Dermis lymphatic vessel endothelial cell (primary cell): Measurements from ENCODE around the gene ARHGEF11. TPM values are rescaled to one million over a fixed set of nuclear protein-coding genes. Genes with fewer than 3 reads are reported as not detected.

ENCODE experiments used
- total RNA-seq: library from RNA; depleted of rRNA; stranded (reverse); fragments of >200 nt; gene quantifications from 2 replicates; pipeline ENCODE4 v1.2.1, GENCODE V29; 2014

The ARHGEF11 gene, protein sequence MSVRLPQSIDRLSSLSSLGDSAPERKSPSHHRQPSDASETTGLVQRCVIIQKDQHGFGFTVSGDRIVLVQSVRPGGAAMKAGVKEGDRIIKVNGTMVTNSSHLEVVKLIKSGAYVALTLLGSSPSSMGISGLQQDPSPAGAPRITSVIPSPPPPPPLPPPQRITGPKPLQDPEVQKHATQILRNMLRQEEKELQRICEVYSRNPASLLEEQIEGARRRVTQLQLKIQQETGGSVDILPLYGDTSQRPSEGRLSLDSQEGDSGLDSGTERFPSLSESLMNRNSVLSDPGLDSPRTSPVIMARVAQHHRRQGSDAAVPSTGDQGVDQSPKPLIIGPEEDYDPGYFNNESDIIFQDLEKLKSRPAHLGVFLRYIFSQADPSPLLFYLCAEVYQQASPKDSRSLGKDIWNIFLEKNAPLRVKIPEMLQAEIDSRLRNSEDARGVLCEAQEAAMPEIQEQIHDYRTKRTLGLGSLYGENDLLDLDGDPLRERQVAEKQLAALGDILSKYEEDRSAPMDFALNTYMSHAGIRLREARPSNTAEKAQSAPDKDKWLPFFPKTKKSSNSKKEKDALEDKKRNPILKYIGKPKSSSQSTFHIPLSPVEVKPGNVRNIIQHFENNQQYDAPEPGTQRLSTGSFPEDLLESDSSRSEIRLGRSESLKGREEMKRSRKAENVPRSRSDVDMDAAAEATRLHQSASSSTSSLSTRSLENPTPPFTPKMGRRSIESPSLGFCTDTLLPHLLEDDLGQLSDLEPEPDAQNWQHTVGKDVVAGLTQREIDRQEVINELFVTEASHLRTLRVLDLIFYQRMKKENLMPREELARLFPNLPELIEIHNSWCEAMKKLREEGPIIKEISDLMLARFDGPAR (N-terminal part only)
- total RNA-seq = 19.6 and 26.1 TPM in 2 replicates

DNA sequence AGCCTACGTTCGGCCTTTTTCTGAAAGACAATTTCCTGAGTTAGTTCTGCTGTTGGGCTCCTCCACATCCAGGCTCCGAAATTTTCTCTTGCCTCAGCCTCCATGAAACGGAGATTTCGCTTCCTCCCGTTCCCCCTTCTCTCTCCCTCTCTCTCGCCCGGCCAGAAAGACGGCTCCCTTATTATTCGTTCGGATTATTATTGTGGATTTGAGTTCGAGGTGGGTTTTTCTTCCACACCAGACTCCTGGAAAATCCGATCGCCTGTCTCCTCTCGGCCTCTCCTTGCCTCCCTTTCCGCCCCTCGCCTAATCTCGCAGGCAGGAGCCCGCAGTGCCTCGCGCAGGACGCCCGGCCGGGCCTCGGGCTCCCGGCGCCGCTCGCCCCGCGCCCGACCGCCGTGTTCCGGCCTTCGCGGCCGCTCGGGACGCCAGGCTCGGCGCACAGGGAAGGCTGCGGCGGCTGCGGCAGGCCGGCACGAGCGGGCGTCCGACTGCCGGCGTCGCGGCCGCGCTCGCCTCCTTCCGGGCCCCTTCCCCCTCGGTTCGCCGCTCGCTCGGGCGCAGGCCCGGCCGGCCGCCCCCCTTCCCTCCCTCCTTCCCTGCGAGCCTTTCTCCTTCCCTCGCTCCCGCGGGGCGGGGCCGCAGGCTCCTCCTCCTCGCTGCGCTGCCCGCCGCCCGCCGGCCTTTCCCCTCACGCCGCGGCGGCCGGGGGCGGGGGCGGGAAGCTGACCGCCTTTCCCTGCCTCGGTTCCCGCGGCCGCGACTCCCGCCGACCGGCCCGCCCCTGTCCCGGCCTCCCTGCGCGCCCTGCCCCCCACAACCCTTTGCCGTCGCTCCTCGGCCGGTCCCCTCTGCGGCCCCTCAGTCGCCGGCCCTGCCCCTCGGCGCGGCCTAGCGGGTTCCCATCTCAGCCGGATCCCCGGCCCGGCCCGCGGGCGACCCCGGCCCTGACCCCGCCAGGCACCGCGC is at the start of gene ARHGEF11:
Gene ARHGEF11, minus strand, starts transcription at position 493 of the 969 bp plus-strand sequence. CDS start 1,412 bp downstream, outside the sequence.

DNA sequence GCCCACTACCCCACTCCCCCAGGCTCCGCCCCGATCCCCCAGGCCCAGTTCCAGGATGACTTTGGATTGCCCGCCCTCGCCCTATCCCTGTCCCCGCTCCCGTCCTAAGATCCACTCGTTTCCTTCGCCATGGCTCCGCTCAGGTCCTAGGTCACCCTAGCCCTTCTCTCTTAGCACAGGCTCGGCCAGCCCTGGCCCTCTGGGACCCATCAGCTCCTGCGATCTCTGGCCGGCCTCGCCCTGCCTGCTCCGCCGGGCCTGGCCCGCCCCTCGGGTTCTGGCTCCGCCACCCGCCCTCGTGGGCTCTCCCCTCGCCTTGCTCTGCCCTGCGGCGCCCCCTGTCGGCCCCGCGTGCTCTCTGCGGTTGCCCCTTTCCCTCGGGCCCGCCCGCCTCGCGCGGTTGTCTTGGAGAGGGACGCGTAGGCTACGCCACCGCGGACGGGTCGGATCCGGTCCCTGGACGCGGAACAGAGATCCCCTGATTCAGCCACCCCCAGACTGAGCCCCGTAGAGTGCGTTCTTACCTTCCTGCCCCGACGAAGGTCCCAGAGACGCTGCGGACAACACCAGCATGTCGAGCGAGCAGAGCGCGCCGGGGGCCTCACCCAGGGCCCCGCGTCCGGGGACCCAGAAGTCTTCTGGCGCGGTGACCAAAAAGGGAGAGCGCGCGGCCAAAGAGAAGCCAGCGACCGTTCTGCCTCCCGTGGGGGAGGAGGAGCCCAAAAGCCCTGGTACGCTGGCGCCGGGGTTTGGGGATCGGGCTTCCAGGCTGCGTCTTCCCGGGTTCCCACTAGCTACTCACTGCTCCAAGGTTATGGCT is 125.1 kb downstream of the ARHGEF11 start, which contains the start of gene LRRC71:
Gene LRRC71, plus strand, starts transcription at position 400 of the 820 bp plus-strand sequence. Its CDS starts 172 bp downstream, at position 572.

DNA sequence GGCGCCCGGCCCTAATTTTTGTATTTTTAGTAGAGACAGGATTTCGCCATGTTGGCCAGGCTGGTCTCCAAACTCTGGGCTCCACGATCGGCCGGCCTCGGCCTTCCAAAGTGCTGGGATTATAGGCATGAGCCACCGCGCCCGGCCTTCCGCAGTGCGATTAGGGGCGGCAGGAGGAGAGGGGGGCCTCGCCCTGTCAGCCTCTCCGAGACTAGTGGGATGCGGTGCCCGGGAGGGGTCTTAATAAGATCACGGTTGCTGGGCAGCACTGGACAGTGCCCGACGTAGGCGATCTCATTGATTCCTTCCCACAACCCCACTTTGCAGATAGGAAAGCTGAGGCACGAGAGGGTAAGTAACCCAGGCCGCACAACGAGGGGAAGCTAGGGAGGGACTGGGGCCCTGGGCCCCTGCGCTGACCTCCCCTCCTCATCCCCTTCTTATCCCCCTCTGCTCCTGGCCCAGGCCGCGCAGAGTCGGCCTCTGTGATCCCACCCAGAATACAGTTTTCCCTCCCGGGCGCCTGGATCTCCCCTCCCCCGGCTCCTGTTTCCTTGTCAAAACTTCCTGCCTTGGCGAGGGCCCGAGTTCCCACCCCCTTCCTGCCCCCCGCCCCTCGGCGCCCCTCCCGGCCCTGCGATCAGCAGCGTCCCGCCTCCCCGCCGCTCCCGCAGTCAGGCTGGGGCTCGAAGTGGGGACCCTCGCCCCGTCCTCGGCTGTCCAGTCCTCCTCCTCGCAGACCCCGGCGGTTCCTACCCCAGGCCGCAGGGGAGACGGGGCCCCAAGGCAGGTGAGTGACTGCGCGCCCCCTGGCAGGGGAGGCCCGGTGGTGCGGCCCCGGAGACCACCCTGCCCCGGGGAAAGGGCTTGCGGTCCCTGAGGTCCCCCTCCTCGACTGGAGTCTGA is 152.2 kb downstream of the ARHGEF11 start, which contains the start of gene PEAR1:
Gene PEAR1, plus strand, starts transcription at position 671 of the 906 bp plus-strand sequence. CDS start 10,209 bp downstream, outside the sequence.

Other genes with a start within 250 kb of the ARHGEF11 start
- gene SH2D2A, start 228.9 kb downstream of the ARHGEF11 start, total RNA-seq = not detected in 2 replicates
- not detected in 2 replicates for gene INSRR, start 186.6 kb downstream of the ARHGEF11 start, total RNA-seq
- gene NTRK1, start 184.9 kb downstream of the ARHGEF11 start, total RNA-seq = not detected in 2 replicates
- gene PEAR1, start 152.0 kb downstream of the ARHGEF11 start, total RNA-seq = 16.5 and 19.1 TPM in 2 replicates
- 0.11 and 0.43 TPM in 2 replicates for gene LRRC71, start 125.1 kb downstream of the ARHGEF11 start, total RNA-seq
- gene ETV3L, start 54.1 kb upstream of the ARHGEF11 start, total RNA-seq = not detected in 2 replicates
- 18.2 and 19.9 TPM in 2 replicates for gene ETV3, start 92.7 kb upstream of the ARHGEF11 start, total RNA-seq